AG10803 (cell line): Measurements from ENCODE around the gene SLC27A1.
A peak's percentile ranks its signal among the peaks of the same experiment; 100 is the strongest.
"Not testable (repeated sequence)": the region's sequence is repeated elsewhere in the genome, so short reads cannot be mapped to it uniquely, and the experiment has no call there.

Source experiments
- DNase-seq: peaks from one replicate; pipeline ENCODE4 v3.0.0; 2010; ENCODE audit warnings: low read depth
- H3K4me3 ChIP-seq: 2 replicates; pipeline ENCODE4 v1.5.1; 2011; ENCODE audit warnings: mild to moderate bottlenecking, low read length, control low read depth
- CTCF ChIP-seq: conservative IDR thresholded peaks from 2 replicates; pipeline ENCODE4 v1.5.1; 2011; ENCODE audit warnings: mild to moderate bottlenecking, low read length, control low read depth, inconsistent platforms

SLC27A1 gene

DNA sequence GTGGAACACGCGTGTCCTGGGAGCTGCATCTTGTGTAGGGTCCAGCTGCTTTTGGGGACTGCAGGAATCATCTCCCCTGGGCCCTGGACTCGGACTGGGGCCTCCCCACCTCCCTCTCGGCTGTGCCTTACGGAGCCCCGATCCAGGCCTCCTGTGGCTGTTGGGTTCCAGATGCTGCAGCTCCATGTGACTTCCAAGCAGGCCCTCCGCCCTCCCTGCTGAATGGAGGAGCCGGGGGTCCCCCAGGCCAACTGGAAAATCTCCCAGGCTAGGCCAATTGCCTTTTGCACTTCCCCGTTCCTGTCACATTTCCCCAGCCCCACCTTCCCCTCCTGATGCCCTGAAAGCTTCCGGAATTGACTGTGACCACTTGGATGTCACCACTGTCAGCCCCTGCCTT is 34.9 kb downstream of the SLC27A1 start:
- no peak overlapping the region for H3K4me3 ChIP-seq
- TF ChIP-seq CTCF: no peak
- no peak for DNase-seq

GRCh38 chr19:17506745-17507144 is 36.4 kb downstream of the SLC27A1 start:
- no peak for DNase-seq
- H3K4me3 ChIP-seq: no peak overlapping the region
- TF ChIP-seq CTCF: no peak

DNA sequence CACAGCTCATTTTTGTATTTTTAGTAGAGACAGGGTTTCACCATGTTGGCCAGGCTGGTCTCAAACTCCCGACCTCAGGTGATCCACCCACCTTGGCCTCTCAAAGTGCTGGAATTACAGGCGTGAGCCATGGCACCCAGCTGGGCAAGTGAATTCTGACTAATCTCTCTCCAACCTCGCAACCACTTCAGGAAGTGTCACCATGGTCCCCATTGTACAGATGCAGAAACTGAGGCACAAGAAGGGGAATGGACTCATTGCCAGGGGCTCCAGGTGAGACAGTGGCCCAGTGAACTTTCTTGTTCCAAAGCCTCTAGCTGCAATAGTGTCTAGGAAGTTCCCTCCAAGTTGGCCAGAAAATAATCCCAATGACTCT is 38.2 kb downstream of the SLC27A1 start:
- not testable (repeated sequence) for H3K4me3 ChIP-seq, DNase-seq

GRCh38 chr19:17510220-17510993 is 40.1 kb downstream of the SLC27A1 start:
- no peak for TF ChIP-seq CTCF
- peak overlapping the region; percentile 84 for H3K4me3 ChIP-seq
- DNase-seq: peak; percentile 33

DNA sequence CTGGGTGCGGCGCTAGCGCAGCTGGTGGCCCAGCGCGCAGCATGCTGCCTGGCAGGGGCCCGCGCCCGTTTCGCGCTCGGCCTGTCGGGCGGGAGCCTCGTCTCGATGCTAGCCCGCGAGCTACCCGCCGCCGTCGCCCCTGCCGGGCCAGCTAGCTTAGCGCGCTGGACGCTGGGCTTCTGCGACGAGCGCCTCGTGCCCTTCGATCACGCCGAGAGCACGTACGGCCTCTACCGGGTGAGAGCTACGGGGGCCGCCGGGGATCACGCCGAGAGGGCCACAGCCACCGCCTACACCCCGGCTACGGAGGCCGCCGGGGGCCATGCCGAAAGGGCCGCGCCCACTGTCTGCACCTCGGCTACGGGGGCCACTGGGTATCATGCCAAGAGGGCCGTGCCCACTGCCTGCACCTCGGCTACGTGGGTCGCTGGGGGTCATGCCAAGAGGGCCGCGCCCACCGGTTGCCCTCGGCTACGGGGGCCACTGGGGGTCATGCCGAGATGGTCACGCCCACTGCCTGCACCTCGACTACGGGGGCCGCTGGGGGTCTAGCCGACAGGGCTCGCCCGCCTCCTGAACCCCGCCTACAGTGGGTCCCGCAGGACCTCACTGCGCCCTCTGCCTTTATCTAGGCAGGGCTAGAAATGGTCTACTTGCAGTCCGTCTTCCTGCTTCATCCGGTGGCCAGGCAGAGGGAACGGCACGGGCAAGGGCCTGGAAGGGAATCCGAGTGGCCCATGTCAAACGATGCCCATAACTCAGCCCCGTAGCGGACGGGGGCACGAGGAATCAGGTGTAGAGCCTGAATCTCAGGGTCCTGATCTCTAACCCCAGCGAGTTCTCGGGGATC is 41.6 kb downstream of the SLC27A1 start:
- peak; percentile 83 for DNase-seq
- peak overlapping the region; percentile 84 for H3K4me3 ChIP-seq
- TF ChIP-seq CTCF: peak; percentile 39

DNA sequence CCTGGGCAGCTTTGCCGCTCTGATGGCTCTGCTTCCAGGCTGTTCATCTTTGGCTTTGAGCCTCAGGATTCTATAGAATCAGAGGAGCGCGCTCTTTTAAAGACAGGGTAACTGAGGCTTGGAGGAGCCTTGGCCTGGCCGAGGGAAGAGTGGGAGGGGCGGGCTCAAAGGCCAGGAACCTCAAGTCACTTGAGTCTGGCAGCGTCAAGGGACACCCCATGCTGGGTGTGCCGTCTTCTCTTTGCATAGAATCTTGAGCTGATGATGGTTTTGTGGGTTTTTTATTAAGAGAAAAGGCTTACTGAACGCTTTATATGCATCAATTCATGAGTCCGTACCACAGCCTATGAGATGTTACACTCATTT is 42.2 kb downstream of the SLC27A1 start:
- no peak for DNase-seq

More for the DNA sequence above, 42.2 kb downstream of the SLC27A1 start:
- H3K4me3 ChIP-seq: peak overlapping the region; percentile 84
- TF ChIP-seq CTCF: no peak
